K562 (cell line): ENCODE measurements around the gene OPN5. TPM values are rescaled to one million over a fixed set of nuclear protein-coding genes. Genes with fewer than 3 reads are reported as not detected.

Experiments
- ATAC-seq: fragments of 200-7000 bp; cut with Tn5 transposase; 3 replicates; pipeline ENCODE4 v1.9.1; 2020; ENCODE audit warnings: moderate library complexity
- BruUV-seq: library from RNA; stranded (reverse); fragments of 400-500 nt; replicated peaks from 2 replicates; lab custom pipeline; 2021; lab: Mats Ljungman, UMichigan
- CTCF ChIA-PET: fragments of 300-600 bp; formaldehyde crosslinking; extraction: SDS; loops from one replicate; lab custom pipeline; 2021; ENCODE audit warnings: low intra/inter-chr PET ratio; lab: Yijun Ruan, JAX
- POLR2A ChIA-PET: fragments of 300-600, 350-650 bp; sonication (Branson Sonifier 250); formaldehyde crosslinking; extraction: SDS; loops from one replicate; lab custom pipeline; 2021; ENCODE audit warnings: antibody characterized with exemption, inconsistent platforms; lab: Yijun Ruan, JAX
- DNase-seq, 4 experiments: peaks; one replicate each; pipeline versions ENCODE4 v3.0.0 to v3.0.0-alpha.2; 2011 to 2018; ENCODE audit warnings: low spot score in 3 of 4, mixed read lengths in 3 of 4; ENCODE audit errors: extremely low read depth in 1 of 4
- FAIRE-seq: peaks from 2 replicates; lab custom pipeline; 2011; peaks lifted over from hg19 to GRCh38; lab: Jason Lieb, UNC
- H2AFZ ChIP-seq: 2 replicates; pipeline ENCODE4 v1.6.0; 2011; ENCODE audit warnings: low read depth, low read length, control low read depth, inconsistent platforms
- H3K27ac ChIP-seq: fragments of 200-600 bp; 3 replicates; pipeline ENCODE4 v1.8.0; 2011; ENCODE audit warnings: low read depth, mild to moderate bottlenecking, control low read depth, inconsistent platforms, low read length, moderate library complexity, mixed read lengths; ENCODE audit errors: extremely low read depth
- H3K27me3 ChIP-seq, 2 experiments: fragments of 300-600 bp in 1 of 2; 2 replicates in 1 of 2; 3 replicates in 1 of 2; pipeline versions ENCODE4 v1.6.0 to v1.8.0; 2011; ENCODE audit warnings: inconsistent platforms in 2 of 2, low read length in 2 of 2, mild to moderate bottlenecking in 1 of 2, mixed read lengths in 1 of 2, moderate library complexity in 1 of 2; ENCODE audit not compliant: control insufficient read depth in 2 of 2, insufficient read depth in 2 of 2
- H3K36me3 ChIP-seq: fragments of 300-600 bp; 3 replicates; pipeline ENCODE4 v1.8.0; 2011; ENCODE audit warnings: mild to moderate bottlenecking, low read length, inconsistent platforms; ENCODE audit not compliant: control insufficient read depth, insufficient read depth
- H3K4me1 ChIP-seq, 2 experiments: fragments of 200-600 bp in 1 of 2; replicated peaks in 1 of 2; 2 replicates in 1 of 2; 3 replicates in 1 of 2; pipeline versions ENCODE4 v1.5.1 to v1.8.0; 2011; ENCODE audit warnings: inconsistent platforms in 2 of 2, low read length in 2 of 2, mild to moderate bottlenecking in 1 of 2, mixed read lengths in 1 of 2, moderate library complexity in 1 of 2; ENCODE audit not compliant: control insufficient read depth in 2 of 2, insufficient read depth in 2 of 2
- H3K4me2 ChIP-seq: 2 replicates; pipeline ENCODE4 v1.6.1; 2011; ENCODE audit warnings: low read length, control low read depth, inconsistent platforms, mixed read lengths; ENCODE audit not compliant: insufficient read depth
- H3K4me3 ChIP-seq: fragments of 200-600 bp; sonication (generic), shearing (Covaris generic); 2 replicates; pipeline ENCODE4 v1.5.1; 2016; ENCODE audit warnings: control low read depth, inconsistent platforms
- H3K79me2 ChIP-seq: fragments of 200-600 bp; 3 replicates; pipeline ENCODE4 v1.8.0; 2011; ENCODE audit warnings: low read length, inconsistent platforms; ENCODE audit not compliant: control insufficient read depth, insufficient read depth
- H3K9ac ChIP-seq, 2 experiments: 2 replicates each; pipeline versions ENCODE4 v1.6.0 to v1.6.1; 2011; ENCODE audit warnings: low read depth in 2 of 2, low read length in 2 of 2, control low read depth in 1 of 2, inconsistent platforms in 1 of 2, mild to moderate bottlenecking in 1 of 2, mixed read lengths in 1 of 2; ENCODE audit not compliant: insufficient read depth in 1 of 2
- H3K9me1 ChIP-seq: one replicate; pipeline ENCODE4 v1.6.0; 2011; ENCODE audit warnings: inconsistent platforms, mild to moderate bottlenecking, low read length, moderate library complexity; ENCODE audit not compliant: control insufficient read depth, insufficient read depth
- H3K9me3 ChIP-seq: replicated peaks from 2 replicates; pipeline ENCODE4 v1.5.1; 2011; ENCODE audit warnings: low read depth, low read length, inconsistent platforms; ENCODE audit not compliant: control insufficient read depth, insufficient read depth
- H4K20me1 ChIP-seq: replicated peaks from 2 replicates; pipeline ENCODE4 v1.6.1; 2011; ENCODE audit warnings: low read length, inconsistent platforms, mixed read lengths; ENCODE audit not compliant: control insufficient read depth, insufficient read depth
- DNMT1 ChIP-seq: fragments of 450-650 bp; IDR thresholded peaks from 2 replicates; pipeline ENCODE4 v1.6.1; 2016; ENCODE audit warnings: antibody characterized with exemption, mild to moderate bottlenecking
- FUS ChIP-seq: fragments of 200-400 bp; formaldehyde crosslinking; optimal IDR thresholded peaks from 2 replicates; pipeline ENCODE3; 2017; ENCODE audit warnings: low read depth, low read length
- MIER1 ChIP-seq: fragments of 450-650 bp; IDR thresholded peaks from 2 replicates; pipeline ENCODE4 v1.6.1; 2016; ENCODE audit warnings: antibody characterized with exemption, mild to moderate bottlenecking, low read depth
- NCOA1 ChIP-seq: fragments of 450-650 bp; IDR thresholded peaks from 2 replicates; pipeline ENCODE4 v1.6.1; 2016; ENCODE audit warnings: low read depth
- NCOA2 ChIP-seq, 2 experiments: fragments of 450-650 bp; IDR thresholded peaks; 2 replicates each; pipeline ENCODE4 v1.6.1; 2018; ENCODE audit warnings: mild to moderate bottlenecking in 2 of 2, moderate library complexity in 1 of 2; ENCODE audit not compliant: partially characterized antibody in 2 of 2
- NCOA6 ChIP-seq: fragments of 450-650 bp; IDR thresholded peaks from 2 replicates; pipeline ENCODE4 v1.6.1; 2017; ENCODE audit warnings: mild to moderate bottlenecking
- NFE2L1 ChIP-seq: fragments of 450-650 bp; IDR thresholded peaks from 2 replicates; pipeline ENCODE4 v1.6.1; 2016; ENCODE audit warnings: missing genetic modification characterization, low read depth, mild to moderate bottlenecking, missing compliant biosample characterization, moderate library complexity, borderline replicate concordance
- NRF1 ChIP-seq, 2 experiments: fragments of 450-650 bp; IDR thresholded peaks in 1 of 2; conservative IDR thresholded peaks in 1 of 2; 2 replicates each; pipeline ENCODE4 v1.6.1; 2014; ENCODE audit warnings: mild to moderate bottlenecking in 2 of 2
- RBM39 ChIP-seq: fragments of 200-400 bp; formaldehyde crosslinking; optimal IDR thresholded peaks from 2 replicates; pipeline ENCODE3; 2018; ENCODE audit warnings: low read depth, low read length
- SRSF9 ChIP-seq: fragments of 200-400 bp; formaldehyde crosslinking; IDR thresholded peaks from 2 replicates; pipeline ENCODE4 v1.6.1; 2017; ENCODE audit warnings: low read depth, low read length, borderline replicate concordance
- ZNF232 ChIP-seq: sonication (generic); formaldehyde crosslinking; IDR thresholded peaks from 2 replicates; pipeline ENCODE4 v1.8.0; 2022; ENCODE audit warnings: mild to moderate bottlenecking, missing genetic modification reagents
- ZNF668 ChIP-seq: fragments of 250-450 bp; sonication (Bioruptor Pico); IDR thresholded peaks from 2 replicates; pipeline ENCODE4 v1.8.0; 2022; ENCODE audit warnings: mild to moderate bottlenecking, inconsistent platforms
- ZNF707 ChIP-seq: fragments of 250-450 bp; sonication (Bioruptor Pico); conservative IDR thresholded peaks from 2 replicates; pipeline ENCODE4 v1.8.0; 2022; ENCODE audit warnings: inconsistent platforms, mild to moderate bottlenecking, moderate library complexity
- WGBS: fragments of 100-300 bp; shearing (Covaris generic); methylation state at CpG from one replicate; pipeline ENCODE4 v1.1.6; 2016; ENCODE audit warnings: low coverage, mixed read lengths; ENCODE audit not compliant: insufficient coverage; ENCODE audit errors: missing lambda C conversion rate; 5-methylcytosine and 5-hydroxymethylcytosine counted together
- in situ Hi-C: fragments of 300-500 bp; cut with MboI; formaldehyde crosslinking; loops from 4 replicates; pipeline ENCODE4 v1.15.0; 2018; ENCODE audit warnings: inconsistent platforms, mixed read lengths
- intact Hi-C: fragments of 100-400 bp; cut with micrococcal nuclease; formaldehyde crosslinking; loops from 2 replicates; pipeline ENCODE4 v1.14.2; 2022
- polyA plus RNA-seq, 8 experiments: library from polyadenylated mRNA; depleted of rRNA in 4 of 8; stranded (reverse) in 5 of 8; unstranded in 3 of 8; fragments of >200 nt; fragmentation: Nextera tagmentation in 2 of 8; fragmentation: Illumina TruSeq in 1 of 8; extraction: Ambion mirVana in 2 of 8; extraction: Trizol in 1 of 8; gene quantifications; 2 replicates each; pipeline versions ENCODE4 v1.2.1 to v1.2.3, GENCODE V29; 2011 to 2014; ENCODE audit warnings: inconsistent platforms in 1 of 8, missing spikeins in 1 of 8
- total RNA-seq, 7 experiments: library from RNA; depleted of rRNA in 6 of 7; stranded (reverse); fragments of >200 nt in 6 of 7; fragmentation: Illumina TruSeq in 2 of 7; extraction: Trizol in 2 of 7; gene quantifications; 2 replicates each; pipeline versions ENCODE4 v1.2.1 to v1.2.3, GENCODE V29; 2011 to 2021; ENCODE audit warnings: low replicate concordance in 1 of 7
- TF ChIP-seq, protein P1 (sequence below): fragments of 150-350 bp; IDR thresholded peaks from 2 replicates; pipeline ENCODE4 v1.6.1; 2014; ENCODE audit warnings: low read depth, mild to moderate bottlenecking, low read length, borderline replicate concordance
- TF ChIP-seq, protein P2 (sequence below): sonication (generic); formaldehyde crosslinking; IDR thresholded peaks from 2 replicates; pipeline ENCODE4 v1.8.0; 2022; ENCODE audit warnings: mild to moderate bottlenecking, missing genetic modification reagents

OPN5 gene
- total and polyA plus RNA-seq, 9 of the 15 experiments (the other 6 are each of a cell fraction or from before 2014, with no cell fraction given): not detected

DNA sequence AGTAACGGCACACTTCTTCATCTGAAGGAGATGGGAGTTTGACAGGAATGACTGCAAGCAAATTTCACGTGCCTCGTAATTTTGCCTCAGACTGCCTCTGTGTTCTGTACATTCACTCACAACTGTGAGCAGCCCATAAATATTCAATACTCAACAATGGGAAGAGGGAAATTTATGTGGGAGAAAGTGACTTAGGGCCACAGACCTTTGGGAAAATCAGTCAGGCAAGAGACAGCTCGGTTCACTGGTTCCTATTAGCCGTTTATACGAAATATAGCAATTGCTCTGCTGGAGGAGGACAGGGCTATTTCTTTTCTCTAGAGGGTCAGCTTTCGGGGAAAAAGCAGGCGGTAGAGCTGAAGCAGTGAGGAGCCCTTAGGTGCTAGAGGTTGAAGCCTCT lies 28.0 kb downstream of the OPN5 start:
- POLR2A ChIA-PET: no interaction called here
- FAIRE-seq (no peak), ATAC-seq (no peak), DNase-seq (no peak)
- Histone ChIP-seq H3K79me2 (no peaks in the 10 kb centered on the region), H3K36me3 (no peaks in the 10 kb centered on the region), H2AFZ (no peak overlapping the region), H3K27ac (no peak overlapping the region), H3K9me3 (no peaks in the 10 kb centered on the region), H3K9ac (no peak overlapping the region), H3K4me3 (no peak overlapping the region), H3K9me1 (no peaks in the 10 kb centered on the region), H3K27me3 (no peaks in the 10 kb centered on the region), H4K20me1 (no peaks in the 10 kb centered on the region), H3K4me1 (no peaks in the 10 kb centered on the region), H3K4me2 (no peak overlapping the region)
- CTCF ChIA-PET: no interaction called here
- 0% methylated on average over 8 of the region's 8 CpGs for WGBS
- no TSS peak for BruUV-seq
- in situ Hi-C loops: no loop called here
- intact Hi-C loops: no loop called here
- TF ChIP-seq NCOA2 (IDR thresholded peaks at IDR 0.05; ENCODE audit: partially characterized antibody in 2 of 2) (no peak), MIER1 (no peak), FUS (no peak), DNMT1 (no peak), ZNF668 (no peak), ZNF232 (CRISPR knock-in tag) (no peak), NCOA6 (no peak), RBM39 (no peak), NCOA1 (no peak), NFE2L1 (tag) (no peak), NRF1 (conservative IDR thresholded peaks at IDR 0.05 in 1 of 2, IDR thresholded peaks at IDR 0.05 in 1 of 2) (no peak), SRSF9 (no peak), ZNF707 (no peak)
- TF ChIP-seq, protein P1, sequence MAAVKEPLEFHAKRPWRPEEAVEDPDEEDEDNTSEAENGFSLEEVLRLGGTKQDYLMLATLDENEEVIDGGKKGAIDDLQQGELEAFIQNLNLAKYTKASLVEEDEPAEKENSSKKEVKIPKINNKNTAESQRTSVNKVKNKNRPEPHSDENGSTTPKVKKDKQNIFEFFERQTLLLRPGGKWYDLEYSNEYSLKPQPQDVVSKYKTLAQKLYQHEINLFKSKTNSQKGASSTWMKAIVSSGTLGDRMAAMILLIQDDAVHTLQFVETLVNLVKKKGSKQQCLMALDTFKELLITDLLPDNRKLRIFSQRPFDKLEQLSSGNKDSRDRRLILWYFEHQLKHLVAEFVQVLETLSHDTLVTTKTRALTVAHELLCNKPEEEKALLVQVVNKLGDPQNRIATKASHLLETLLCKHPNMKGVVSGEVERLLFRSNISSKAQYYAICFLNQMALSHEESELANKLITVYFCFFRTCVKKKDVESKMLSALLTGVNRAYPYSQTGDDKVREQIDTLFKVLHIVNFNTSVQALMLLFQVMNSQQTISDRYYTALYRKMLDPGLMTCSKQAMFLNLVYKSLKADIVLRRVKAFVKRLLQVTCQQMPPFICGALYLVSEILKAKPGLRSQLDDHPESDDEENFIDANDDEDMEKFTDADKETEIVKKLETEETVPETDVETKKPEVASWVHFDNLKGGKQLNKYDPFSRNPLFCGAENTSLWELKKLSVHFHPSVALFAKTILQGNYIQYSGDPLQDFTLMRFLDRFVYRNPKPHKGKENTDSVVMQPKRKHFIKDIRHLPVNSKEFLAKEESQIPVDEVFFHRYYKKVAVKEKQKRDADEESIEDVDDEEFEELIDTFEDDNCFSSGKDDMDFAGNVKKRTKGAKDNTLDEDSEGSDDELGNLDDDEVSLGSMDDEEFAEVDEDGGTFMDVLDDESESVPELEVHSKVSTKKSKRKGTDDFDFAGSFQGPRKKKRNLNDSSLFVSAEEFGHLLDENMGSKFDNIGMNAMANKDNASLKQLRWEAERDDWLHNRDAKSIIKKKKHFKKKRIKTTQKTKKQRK: no peak
- TF ChIP-seq, protein P2, sequence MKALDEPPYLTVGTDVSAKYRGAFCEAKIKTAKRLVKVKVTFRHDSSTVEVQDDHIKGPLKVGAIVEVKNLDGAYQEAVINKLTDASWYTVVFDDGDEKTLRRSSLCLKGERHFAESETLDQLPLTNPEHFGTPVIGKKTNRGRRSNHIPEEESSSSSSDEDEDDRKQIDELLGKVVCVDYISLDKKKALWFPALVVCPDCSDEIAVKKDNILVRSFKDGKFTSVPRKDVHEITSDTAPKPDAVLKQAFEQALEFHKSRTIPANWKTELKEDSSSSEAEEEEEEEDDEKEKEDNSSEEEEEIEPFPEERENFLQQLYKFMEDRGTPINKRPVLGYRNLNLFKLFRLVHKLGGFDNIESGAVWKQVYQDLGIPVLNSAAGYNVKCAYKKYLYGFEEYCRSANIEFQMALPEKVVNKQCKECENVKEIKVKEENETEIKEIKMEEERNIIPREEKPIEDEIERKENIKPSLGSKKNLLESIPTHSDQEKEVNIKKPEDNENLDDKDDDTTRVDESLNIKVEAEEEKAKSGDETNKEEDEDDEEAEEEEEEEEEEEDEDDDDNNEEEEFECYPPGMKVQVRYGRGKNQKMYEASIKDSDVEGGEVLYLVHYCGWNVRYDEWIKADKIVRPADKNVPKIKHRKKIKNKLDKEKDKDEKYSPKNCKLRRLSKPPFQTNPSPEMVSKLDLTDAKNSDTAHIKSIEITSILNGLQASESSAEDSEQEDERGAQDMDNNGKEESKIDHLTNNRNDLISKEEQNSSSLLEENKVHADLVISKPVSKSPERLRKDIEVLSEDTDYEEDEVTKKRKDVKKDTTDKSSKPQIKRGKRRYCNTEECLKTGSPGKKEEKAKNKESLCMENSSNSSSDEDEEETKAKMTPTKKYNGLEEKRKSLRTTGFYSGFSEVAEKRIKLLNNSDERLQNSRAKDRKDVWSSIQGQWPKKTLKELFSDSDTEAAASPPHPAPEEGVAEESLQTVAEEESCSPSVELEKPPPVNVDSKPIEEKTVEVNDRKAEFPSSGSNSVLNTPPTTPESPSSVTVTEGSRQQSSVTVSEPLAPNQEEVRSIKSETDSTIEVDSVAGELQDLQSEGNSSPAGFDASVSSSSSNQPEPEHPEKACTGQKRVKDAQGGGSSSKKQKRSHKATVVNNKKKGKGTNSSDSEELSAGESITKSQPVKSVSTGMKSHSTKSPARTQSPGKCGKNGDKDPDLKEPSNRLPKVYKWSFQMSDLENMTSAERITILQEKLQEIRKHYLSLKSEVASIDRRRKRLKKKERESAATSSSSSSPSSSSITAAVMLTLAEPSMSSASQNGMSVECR: no peak
